Endodermal cell (in vitro differentiated cells): ENCODE measurements around the gene NRL. TPM values are rescaled to one million over a fixed set of nuclear protein-coding genes. Genes with fewer than 3 reads are reported as not detected.

Source experiments
- DNase-seq: peaks from one replicate; pipeline ENCODE4 v3.0.0-alpha.2; 2017
- H3K27ac ChIP-seq: 2 replicates; pipeline ENCODE4 v1.5.1; 2013; ENCODE audit warnings: mild to moderate bottlenecking, low read depth, low read length, moderate library complexity
- H3K27me3 ChIP-seq: 2 replicates; pipeline ENCODE4 v1.6.1; 2013; ENCODE audit warnings: mild to moderate bottlenecking, low read length, moderate library complexity; ENCODE audit not compliant: insufficient read depth, control insufficient read depth, poor library complexity, severe bottlenecking
- H3K36me3 ChIP-seq: 2 replicates; pipeline ENCODE4 v1.7.0; 2013; ENCODE audit warnings: mild to moderate bottlenecking, low read length, moderate library complexity; ENCODE audit not compliant: control insufficient read depth, insufficient read depth
- H3K4me1 ChIP-seq: one replicate; pipeline ENCODE4 v1.7.0; 2013; ENCODE audit warnings: low read length; ENCODE audit not compliant: control insufficient read depth, insufficient read depth
- H3K4me3 ChIP-seq: 2 replicates; pipeline ENCODE4 v1.5.1; 2013; ENCODE audit warnings: mild to moderate bottlenecking, low read length, moderate library complexity
- H3K9ac ChIP-seq: 2 replicates; pipeline ENCODE4 v1.6.1; 2013; ENCODE audit warnings: mild to moderate bottlenecking, low read length, moderate library complexity; ENCODE audit not compliant: poor library complexity, severe bottlenecking; ENCODE audit errors: extremely low read depth
- H3K9me3 ChIP-seq: 2 replicates; pipeline ENCODE4 v1.6.1; 2013; ENCODE audit warnings: mild to moderate bottlenecking, low read length, moderate library complexity; ENCODE audit not compliant: control insufficient read depth
- H3K27ac Mint-ChIP-seq: 2 replicates; pipeline ENCODE4 v1.8.0; 2020; ENCODE audit warnings: mixed read lengths
- H3K27me3 Mint-ChIP-seq: 2 replicates; pipeline ENCODE4 v1.8.0; 2021; ENCODE audit warnings: mild to moderate bottlenecking, mixed read lengths; ENCODE audit not compliant: insufficient read depth
- H3K36me3 Mint-ChIP-seq: 2 replicates; pipeline ENCODE4 v1.8.0; 2020; ENCODE audit warnings: low read depth, mixed read lengths
- H3K4me1 Mint-ChIP-seq: 2 replicates; pipeline ENCODE4 v1.8.0; 2020; ENCODE audit warnings: mixed read lengths
- H3K4me3 Mint-ChIP-seq: 2 replicates; pipeline ENCODE4 v1.8.0; 2020; ENCODE audit warnings: mild to moderate bottlenecking, moderate library complexity, mixed read lengths
- H3K9me3 Mint-ChIP-seq: 2 replicates; pipeline ENCODE4 v1.8.0; 2020; ENCODE audit warnings: mild to moderate bottlenecking, mixed read lengths
- CTCF ChIP-seq: fragments of 200-600 bp; sonication (generic); conservative IDR thresholded peaks from 2 replicates; pipeline ENCODE4 v1.5.0; 2021; ENCODE audit warnings: antibody characterized with exemption, mild to moderate bottlenecking
- WGBS, 2 experiments: methylation state at CpG; one replicate each; pipeline versions ENCODE4 v1.1.5 to v1.1.7; 2013; ENCODE audit warnings: missing lambda C conversion rate in 2 of 2, mixed read lengths in 1 of 2; ENCODE audit not compliant: insufficient coverage in 1 of 2, insufficient read length in 1 of 2; 5-methylcytosine and 5-hydroxymethylcytosine counted together
- total RNA-seq, 2 donors: library from RNA; stranded (reverse); fragmentation: NEBNext Ultra II Directional in 1 of 2; extraction: Animal tissue kit (Norgen Biotek cat#: 25700) in 1 of 2; gene quantifications; 2 replicates in 1 of 2; 3 replicates in 1 of 2; pipeline ENCODE4 v1.2.1, GENCODE V29; 2021

Gene NRL
- total RNA-seq, 2 donors from 2014 or later, result 1.9 TPM

- H3K4me3 ChIP-seq, result no peak overlapping the region
- no peak for DNase-seq
- no peak overlapping the region for H3K9ac ChIP-seq
- Mint-ChIP-seq H3K27ac (no peak overlapping the region), H3K27me3 (peaks cover 13% of the 10 kb centered on the region), H3K9me3 (no peaks in the 10 kb centered on the region), H3K4me3 (no peak overlapping the region), H3K4me1 (peaks cover 33% of the 10 kb centered on the region), H3K36me3 (peaks cover 11% of the 10 kb centered on the region)
- no peak overlapping the region for H3K27ac ChIP-seq
- H3K27me3 ChIP-seq, result no peaks in the 10 kb centered on the region
- H3K36me3 ChIP-seq, result no peaks in the 10 kb centered on the region
- no peaks in the 10 kb centered on the region for H3K9me3 ChIP-seq
- TF ChIP-seq CTCF, result no peak
- peaks cover 4% of the 10 kb centered on the region for H3K4me1 ChIP-seq
Observed at GRCh38 chr14:24092110-24092504, 22.6 kb downstream of the NRL start.

GRCh38 chr14:24089890-24090289 lies 24.9 kb downstream of the NRL start:
- peaks cover 43% of the 10 kb centered on the region for H3K4me1 Mint-ChIP-seq
- peaks cover 15% of the 10 kb centered on the region for H3K27me3 Mint-ChIP-seq
- no peak overlapping the region for H3K4me3 Mint-ChIP-seq
- Histone ChIP-seq H3K27ac (no peak overlapping the region), H3K36me3 (no peaks in the 10 kb centered on the region), H3K9me3 (no peaks in the 10 kb centered on the region), H3K9ac (no peak overlapping the region), H3K4me1 (peaks cover 13% of the 10 kb centered on the region), H3K27me3 (no peaks in the 10 kb centered on the region), H3K4me3 (no peak overlapping the region)
- H3K9me3 Mint-ChIP-seq, result no peaks in the 10 kb centered on the region
- no peaks in the 10 kb centered on the region for H3K36me3 Mint-ChIP-seq
- WGBS, 2 experiments, result 91 to 100% methylated on average over 4 of the region's 6 CpGs
- no peak for DNase-seq
- H3K27ac Mint-ChIP-seq, result no peak overlapping the region
- TF ChIP-seq CTCF, result no peak

- H3K27me3 Mint-ChIP-seq, result peaks cover 22% of the 10 kb centered on the region
- H3K4me1 Mint-ChIP-seq, result peaks cover 39% of the 10 kb centered on the region
- Histone ChIP-seq H3K4me1 (peaks cover 13% of the 10 kb centered on the region), H3K9ac (no peak overlapping the region), H3K27ac (no peak overlapping the region), H3K4me3 (no peak overlapping the region), H3K27me3 (peaks cover 16% of the 10 kb centered on the region), H3K36me3 (no peaks in the 10 kb centered on the region), H3K9me3 (no peaks in the 10 kb centered on the region)
- H3K9me3 Mint-ChIP-seq, result no peaks in the 10 kb centered on the region
- no peak overlapping the region for H3K27ac Mint-ChIP-seq
- no peak for DNase-seq
- no peaks in the 10 kb centered on the region for H3K36me3 Mint-ChIP-seq
- H3K4me3 Mint-ChIP-seq, result no peak overlapping the region
- no peak for TF ChIP-seq CTCF
- 91 to 100% methylated on average over 1 to 2 of the region's 2 CpGs for WGBS, 2 experiments
Observed at GRCh38 chr14:24088095-24088494, 26.7 kb downstream of the NRL start.
